HL-60/S4 (cell line): ENCODE measurements around the gene AGBL3.
"Not testable (repeated sequence)": the region's sequence is repeated elsewhere in the genome, so short reads cannot be mapped to it uniquely, and the experiment has no call there.

Experiments used
- in situ Hi-C: fragments of 300-500 bp; cut with MboI; formaldehyde crosslinking; loops from 2 replicates; pipeline ENCODE4 v1.14.3; 2022; ENCODE audit warnings: low sequenced_read_pairs

The AGBL3 gene

DNA sequence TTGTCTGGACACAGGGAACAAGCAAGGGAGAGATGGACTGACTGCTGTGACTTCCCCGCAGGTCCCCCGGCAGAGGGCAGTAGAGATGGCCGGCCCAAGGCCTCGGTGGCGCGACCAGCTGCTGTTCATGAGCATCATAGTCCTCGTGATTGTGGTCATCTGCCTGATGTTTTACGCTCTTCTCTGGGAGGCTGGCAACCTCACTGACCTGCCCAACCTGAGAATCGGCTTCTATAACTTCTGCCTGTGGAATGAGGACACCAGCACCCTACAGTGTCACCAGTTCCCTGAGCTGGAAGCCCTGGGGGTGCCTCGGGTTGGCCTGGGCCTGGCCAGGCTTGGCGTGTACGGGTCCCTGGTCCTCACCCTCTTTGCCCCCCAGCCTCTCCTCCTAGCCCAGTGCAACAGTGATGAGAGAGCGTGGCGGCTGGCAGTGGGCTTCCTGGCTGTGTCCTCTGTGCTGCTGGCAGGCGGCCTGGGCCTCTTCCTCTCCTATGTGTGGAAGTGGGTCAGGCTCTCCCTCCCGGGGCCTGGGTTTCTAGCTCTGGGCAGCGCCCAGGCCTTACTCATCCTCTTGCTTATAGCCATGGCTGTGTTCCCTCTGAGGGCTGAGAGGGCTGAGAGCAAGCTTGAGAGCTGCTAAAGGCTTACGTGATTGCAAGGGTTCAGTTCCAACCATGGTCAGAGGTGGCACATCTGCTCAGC lies 178.2 kb downstream of the AGBL3 start:
- in situ Hi-C loops: loop anchor here (10.0 kb wide), 1 partner anchor 180 kb away; the partner anchor contains the start of gene AGBL3

DNA sequence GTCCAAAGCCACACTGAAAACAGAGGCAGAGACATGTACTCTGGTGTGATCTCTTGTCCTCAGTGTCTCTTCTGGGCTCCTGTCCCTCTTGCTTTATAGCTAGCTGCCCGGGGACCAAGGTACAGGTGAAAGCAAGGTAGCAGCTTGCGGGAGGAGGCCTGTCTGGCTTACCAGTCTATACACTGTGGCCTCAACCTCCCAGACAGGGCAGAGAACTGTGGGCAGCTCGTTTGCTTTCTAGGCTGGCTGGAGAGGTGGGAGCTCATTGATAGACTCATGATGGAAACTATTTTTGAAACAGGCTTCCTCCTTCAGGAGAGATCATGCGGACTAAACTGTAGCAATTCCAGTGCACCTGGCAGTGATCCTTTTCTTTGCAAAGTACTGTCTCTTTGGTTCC lies 179.6 kb downstream of the AGBL3 start:
- in situ Hi-C loops: loop anchor here (10.0 kb wide), 1 partner anchor 181 kb away; the partner anchor contains the start of gene AGBL3

DNA sequence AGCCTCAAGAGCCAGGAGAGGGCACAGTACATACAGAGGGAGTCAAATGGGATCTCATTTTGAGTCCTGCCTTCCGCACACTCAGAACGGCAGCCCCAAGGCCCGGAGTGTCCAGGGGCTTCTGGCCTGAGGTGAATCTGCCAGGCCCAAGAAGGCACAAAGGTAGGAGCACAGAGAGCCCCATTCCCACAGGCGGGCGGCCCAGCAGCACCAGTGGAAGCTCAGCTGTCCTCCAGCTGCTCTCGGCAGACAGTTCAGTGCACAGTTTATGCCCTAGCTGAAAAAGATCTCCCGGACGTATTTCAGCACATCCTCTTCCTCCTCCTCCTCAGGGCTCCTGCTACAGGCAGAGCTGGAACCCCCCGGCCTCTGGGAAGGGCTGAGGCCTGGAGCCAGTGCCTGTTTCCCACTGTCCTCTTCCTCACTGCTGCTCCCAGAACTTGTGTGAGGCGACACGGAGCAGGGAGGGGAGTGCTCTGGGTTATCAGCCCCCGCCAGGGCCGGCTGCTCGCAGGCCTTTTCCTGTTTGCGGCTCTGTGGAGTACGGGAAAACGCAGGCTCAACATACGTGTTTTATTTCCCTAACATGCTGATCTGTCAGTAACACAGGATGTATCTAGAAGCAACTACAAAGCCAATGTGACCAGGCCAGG lies 180.2 kb downstream of the AGBL3 start:
- in situ Hi-C loops: loop anchor here (10.0 kb wide), 1 partner anchor 182 kb away; the partner anchor contains the start of gene AGBL3

DNA sequence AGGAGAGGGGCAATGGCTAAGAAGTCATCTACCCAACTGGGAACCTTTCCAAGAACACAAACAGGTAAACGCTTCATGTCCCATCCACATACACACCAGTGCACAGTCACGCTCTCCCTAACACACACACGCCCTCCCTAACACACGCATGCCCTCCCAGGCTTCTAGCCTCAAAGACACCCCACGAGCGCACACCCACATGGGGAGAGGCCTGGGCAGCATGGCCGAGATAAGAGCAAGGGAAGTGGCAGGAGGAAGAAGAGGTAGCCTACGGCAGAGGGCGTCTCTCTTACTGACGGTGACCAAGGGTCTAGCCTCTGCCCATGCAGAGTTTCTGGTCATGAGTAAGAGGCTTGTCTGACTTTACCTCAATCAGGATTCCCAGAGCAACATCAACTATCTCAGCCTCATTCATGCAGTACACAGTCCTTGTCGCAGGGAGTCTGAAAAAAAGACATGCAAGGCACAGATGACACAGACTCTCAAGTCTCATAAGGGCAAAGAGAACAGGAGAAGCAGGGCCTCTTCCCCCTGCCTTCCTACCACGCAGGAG lies 181.1 kb downstream of the AGBL3 start:
- in situ Hi-C loops: loop anchor here (10.0 kb wide), 1 partner anchor 183 kb away; the partner anchor contains the start of gene AGBL3

DNA sequence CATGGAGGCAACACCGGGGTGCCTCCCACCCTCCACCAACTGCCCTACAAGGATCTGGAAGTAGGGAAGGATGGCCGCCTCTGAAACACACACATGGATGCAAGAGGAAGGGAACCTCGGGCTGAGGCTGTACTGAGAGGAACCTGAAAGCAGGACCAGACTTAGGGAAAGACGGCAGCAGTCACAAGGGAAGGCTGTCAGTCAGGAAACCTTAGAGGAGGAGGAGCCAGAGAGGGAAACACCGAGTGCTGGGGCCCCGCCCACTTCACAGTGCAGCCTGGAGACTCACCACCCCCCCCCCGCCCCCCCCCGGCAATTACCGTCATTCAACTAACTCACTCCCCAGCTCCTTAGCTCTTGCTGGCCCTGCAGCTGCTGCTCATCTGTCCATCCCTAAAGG lies 181.7 kb downstream of the AGBL3 start:
- in situ Hi-C loops: loop anchor here (10.0 kb wide), 1 partner anchor 183 kb away; the partner anchor contains the start of gene AGBL3

DNA sequence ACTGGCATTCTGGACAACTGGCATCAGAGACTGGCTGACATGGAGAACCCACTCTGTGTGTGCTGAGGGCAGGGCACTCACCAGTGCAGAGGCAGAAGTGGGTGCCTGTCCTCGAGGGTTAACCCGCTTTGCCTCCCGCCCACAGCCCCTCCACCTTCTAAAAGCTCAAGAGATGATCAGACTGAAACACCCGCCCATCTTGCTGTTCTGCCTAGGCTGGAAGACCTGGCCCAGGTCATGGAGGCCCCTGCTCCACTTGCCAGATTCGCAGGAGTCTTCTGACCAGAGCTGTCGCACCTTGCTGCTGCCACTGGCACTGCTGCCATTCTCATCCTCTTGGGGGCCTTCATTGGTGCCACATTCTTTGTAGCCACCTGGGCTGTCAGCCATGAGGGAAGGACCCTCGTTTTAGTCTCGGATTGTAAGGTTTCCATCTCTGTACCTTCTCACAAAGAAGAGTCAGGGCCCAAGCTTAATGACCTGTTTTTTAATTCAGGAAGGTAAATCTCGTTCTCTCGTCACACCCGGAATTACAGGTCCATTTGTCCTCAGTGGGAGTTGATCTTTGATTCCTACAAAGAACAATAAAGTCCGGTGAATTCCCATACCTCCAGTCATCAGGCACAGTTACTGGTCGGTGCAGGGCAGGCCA lies 182.3 kb downstream of the AGBL3 start:
- in situ Hi-C loops: loop anchor here (10.0 kb wide), 1 partner anchor 184 kb away; the partner anchor contains the start of gene AGBL3

DNA sequence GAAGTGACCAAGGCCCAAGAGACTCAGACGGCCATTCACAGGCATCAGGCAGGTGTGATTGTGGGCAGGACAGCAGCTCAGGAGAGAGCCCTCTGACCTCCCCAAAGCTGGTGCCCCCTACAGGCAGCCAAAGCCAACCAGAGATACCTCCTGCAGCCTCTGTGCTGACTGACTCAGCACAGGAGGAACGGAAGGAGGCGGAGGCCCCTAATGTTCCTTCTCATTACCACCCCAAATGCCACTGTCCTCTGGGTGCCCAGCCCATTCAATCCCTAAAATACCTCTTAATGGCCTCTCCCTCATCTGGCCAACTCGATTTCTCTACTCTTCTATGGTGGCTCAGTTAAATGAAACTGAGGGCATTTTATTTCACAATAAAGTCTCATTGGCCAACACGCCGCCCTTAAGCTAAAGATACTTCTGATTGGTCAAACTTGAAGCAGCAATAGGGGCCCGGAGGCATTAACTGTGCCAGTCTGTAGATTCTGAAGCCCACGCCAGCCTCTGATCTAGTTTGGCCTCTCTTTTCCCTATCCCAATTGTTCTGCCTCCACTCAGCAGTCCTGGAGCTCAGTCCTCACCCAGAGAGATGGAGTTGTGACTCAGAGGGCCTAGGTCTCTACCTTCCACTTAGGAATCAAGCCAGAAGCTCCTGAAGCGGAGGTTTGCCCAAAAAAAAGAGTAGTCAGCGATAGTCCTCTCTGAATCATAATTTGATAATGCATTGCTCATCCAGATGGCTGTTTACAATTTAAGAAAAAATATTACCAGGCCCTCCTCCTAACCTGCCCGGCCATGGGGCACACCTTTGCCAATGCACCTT lies 183.0 kb downstream of the AGBL3 start:
- in situ Hi-C loops: loop anchor here (10.0 kb wide), 1 partner anchor 185 kb away; the partner anchor contains the start of gene AGBL3

DNA sequence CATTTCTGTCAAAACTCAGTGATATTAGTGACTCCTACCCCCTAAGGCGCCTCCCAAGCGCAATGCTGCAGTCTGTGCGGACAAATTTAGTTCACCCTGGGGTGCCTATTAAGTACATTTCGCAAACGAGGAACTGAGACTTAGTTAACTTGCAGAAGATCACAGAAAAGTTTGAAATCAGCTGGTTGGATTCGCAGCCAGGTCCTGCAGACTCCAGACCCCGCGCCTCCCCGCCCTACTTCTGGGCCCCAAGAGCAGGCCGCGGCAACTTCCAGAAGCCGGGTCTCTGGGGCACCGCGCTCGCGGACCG lies 183.6 kb downstream of the AGBL3 start:
- in situ Hi-C loops: loop anchor here (10.0 kb wide), 1 partner anchor 185 kb away; the partner anchor contains the start of gene AGBL3

DNA sequence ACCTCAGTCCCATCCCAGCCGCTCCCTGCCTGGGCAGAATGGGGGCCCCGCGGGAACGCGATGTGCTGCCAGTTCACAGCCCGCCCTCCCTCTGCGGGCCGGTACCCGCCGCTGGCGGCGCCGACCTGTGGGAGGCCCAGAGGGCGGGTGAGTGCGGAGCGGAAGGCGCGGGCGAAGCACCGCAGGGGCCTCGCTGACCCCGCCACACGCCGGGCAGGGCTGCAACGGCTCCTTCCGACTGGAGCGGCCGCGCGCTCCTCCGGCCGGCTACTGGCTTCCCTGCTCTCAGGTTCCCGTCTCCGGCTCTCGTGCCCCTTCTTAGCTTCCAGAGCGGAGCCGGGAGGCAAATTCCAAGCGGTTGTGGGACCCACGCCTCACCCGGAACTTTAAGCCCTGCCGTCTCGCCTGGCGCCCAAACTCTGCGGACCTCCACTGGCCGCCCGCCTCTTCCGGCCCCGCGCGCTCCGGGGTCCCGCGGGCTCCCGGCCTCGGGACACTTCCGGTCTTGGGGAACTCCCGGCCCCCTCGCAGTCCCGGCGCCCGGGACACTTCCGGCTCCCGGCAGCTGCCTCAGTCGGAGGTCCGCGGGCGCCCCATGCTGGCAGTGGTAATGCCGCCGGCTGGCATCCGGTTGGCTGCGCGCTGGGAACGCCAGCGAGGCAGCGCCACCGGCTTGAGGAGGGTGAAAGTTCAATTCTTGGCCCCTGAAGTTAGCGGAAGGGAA lies 184.1 kb downstream of the AGBL3 start, which contains the start of gene CYREN:
Gene CYREN, minus strand, starts transcription at position 434 of the 724 bp plus-strand sequence. CDS start 1,785 bp downstream, outside the sequence.
- in situ Hi-C loops: no loop called here

DNA sequence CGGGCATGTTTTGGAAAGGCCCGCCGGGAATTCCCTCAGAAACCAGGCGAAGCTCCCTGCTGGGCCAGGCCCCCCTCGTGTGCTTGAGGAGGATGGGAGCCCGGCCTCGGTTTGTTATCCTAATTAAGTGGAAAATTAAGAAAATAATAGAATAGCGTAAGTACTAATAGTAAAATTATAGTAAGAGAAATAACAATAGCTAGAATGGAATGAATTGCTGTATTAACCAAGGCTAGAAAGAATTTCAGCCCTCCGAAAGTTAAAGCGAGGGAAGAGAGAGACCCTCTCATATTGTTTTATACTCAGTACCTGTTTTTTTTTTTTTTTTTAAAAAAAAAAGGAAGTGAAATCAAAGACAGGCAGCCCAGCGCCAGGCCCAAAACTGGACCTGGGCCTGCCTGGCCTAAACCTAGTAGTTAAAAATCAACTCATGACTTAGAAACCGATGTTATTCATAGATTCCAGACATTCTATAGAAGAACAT lies 184.7 kb downstream of the AGBL3 start:
- in situ Hi-C loops: not testable (repeated sequence)

DNA sequence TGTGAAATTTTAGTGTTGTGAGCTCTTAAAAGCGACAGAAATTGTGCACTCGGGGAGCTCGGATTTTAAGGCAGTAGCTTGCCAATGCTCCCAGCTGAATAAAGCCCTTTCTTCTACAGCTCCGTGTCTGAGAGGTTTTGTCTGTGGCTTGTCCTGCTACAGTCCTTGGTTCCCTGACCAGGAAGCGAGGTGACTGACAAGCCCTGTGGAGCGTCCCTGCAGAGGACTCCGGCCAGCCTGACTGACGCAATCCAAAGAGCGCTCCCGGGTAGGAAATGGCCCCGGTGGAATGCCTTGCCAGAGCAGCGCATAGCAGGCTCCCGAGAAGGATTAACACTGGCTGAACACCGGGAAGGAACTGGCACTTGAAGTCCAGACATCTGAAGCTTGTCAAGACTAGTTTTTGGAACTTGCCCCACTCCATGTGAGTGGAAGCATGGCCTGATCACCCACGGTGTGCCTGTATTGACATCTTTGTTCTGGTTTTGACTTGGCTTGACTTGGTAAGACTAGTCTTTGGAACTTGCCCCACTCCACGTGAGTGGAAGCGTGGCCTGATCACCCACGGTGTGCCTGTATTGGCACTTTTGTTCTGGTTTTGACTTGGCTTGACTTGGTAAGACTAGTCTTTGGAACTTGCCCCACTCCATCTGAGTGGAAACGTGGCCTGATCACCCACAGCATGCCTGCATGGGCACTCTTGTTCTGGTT lies 185.4 kb downstream of the AGBL3 start:
- in situ Hi-C loops: not testable (repeated sequence)

DNA sequence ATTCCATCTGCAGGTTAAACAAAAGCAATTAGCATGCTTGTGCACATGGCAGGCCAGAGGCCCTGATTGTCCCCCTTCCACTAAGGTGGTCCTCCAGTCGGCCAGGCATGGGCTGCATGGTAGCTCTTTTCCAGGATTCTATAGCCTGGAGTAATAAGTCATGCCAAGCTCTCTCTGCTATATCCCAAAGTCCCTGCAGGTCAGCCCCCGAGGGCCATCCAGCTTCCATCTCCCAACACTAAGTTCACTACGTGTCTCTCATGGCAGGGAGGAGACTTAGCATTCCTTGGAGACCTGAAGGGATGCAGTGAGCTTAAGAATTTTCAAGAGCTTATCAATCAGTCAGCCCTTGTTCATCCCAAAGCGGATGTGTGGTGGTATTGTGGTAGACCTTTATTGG lies 187.6 kb downstream of the AGBL3 start:
- in situ Hi-C loops: not testable (repeated sequence)

DNA sequence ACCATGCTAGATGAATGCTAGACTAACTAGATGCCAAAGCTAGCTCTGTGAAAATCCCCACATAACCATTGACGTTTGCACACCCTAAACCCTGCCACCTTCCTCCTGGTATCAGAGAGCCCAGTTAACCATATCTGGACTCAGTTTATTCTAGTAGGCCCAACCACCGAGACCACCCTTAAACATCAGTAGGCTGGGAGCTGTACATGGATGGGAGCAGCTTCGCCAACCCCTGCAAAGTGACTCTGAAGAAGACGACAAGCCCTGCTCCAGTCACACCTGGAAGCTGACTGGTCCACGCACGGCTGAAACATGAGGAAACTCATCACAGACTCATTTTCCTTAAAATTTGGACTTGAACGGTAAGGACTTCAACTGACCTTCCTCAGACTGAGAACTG lies 188.6 kb downstream of the AGBL3 start:
- in situ Hi-C loops: no loop called here

DNA sequence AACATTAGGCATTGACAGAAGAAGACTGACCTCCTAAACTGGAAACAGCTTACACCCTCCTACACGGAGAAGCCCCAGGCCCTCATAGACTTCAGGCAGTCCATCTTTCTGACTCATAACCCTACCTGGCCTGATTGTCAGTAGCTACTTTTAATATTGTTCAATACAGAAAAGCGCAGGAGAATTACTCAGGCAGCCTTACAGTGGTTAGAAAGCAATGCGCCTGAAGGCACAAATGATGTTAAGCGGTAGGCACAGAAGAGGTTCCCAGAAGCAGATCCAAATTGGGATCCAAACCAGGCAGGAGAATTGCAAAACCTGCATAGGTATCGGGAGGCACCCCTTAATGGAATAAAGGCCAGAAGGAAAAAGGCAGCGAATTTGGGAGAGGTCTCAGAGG lies 189.6 kb downstream of the AGBL3 start:
- in situ Hi-C loops: no loop called here

DNA sequence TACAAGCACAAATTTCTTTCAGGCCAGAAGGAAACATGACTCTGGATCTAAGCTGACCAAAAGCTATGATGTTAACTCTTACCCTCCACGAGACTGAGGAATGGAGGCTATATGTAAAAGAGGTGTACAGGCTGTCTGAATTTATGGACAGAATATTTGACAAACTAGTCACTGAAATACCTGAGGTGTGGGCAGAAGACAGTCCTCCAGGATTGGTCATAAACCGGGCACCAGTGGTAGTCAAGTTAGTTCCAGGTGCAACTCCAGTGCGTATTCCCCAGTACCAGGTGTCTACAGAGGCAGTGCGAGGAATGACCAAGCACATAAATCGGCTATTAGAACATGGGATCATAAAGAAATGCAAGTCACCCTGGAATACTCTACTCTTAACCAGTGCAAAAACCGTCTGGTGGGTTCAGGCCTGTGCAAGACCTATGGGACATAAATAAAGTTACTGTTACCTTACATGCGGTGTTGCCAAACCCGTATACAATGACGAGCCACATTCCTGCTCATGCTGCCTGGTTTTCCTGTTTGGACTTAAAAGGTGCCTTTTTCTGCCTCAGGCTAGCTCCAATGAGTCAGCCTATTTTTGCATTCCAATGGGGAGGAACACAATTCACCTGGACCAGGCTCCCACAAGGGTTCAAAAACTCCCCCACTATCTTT lies 190.9 kb downstream of the AGBL3 start:
- in situ Hi-C loops: no loop called here

DNA sequence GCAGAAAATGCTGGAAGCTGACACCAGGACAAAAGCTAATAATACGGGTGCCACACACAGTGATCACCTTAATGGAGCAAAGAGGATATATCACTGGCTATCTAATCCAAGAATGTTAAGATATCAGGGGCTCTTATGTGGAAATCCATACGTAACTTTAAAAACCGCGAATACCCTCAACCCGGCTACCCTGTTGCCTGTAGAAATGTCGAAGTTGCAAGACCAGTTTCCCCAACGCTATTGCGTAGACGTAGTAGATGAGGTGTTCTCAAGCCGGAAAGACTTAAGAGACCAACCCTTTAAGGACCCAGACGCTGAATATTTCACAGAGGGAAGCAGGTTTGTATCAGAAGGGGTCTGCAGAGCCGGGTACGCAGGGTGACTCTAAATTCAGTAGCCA lies 192.1 kb downstream of the AGBL3 start:
- in situ Hi-C loops: no loop called here

DNA sequence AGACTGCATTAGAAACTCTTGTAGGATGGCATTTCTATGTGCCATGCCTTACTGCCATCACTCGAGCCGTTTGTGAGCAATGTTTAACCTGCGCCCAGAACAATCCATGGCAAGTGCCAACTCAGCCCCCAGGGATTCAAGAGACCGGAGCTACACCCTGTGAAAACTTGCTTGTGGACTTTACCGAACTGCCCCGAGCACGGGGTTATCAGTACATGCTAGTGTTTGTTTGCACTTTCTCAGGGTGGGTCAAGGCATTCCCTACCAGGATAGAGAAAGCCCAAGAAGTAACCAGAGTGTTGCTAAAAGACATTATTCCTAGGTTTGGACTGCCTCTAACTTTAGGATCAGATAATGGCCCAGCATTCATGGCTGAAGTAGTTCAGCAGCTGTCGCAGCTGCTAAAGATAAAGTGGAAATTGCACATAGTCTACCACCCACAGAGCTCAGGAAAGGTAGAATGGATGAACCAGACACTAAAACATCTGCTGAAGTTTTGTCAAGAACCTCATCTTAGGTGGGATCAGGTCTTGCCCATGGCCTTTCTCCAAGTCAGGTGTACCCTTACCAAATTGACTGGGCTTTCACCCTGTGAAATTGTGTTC lies 193.1 kb downstream of the AGBL3 start:
- in situ Hi-C loops: no loop called here

DNA sequence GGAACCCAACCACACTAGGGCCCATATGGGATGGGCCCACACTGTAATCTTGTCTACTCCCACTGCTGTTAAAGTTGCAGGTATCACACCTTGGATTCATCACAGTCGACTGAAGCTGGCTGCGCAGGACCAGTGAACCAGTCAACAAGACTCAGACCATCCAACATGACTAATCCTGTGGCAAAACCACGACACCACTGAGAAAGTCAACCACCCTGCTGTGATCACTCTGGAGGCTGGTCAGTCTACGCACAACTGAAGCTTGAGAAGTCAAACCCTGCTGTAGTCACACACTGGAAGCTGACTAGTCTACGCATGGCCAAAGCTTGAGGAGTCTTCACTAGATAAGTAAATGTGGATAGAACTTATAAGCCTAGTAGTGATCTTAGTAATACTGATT lies 193.8 kb downstream of the AGBL3 start:
- in situ Hi-C loops: no loop called here
